Mesendoderm (in vitro differentiated cells): ENCODE data around the gene MBNL2.

Experiments used
- DNase-seq: peaks from one replicate; pipeline ENCODE4 v3.0.0; 2013
- H2AK5ac ChIP-seq: 2 replicates; pipeline ENCODE4 v1.6.1; 2013; ENCODE audit warnings: low read length, inconsistent platforms
- H2BK120ac ChIP-seq: 2 replicates; pipeline ENCODE4 v1.6.1; 2013; ENCODE audit warnings: low read depth, mild to moderate bottlenecking, low read length, moderate library complexity, mixed read lengths
- H2BK15ac ChIP-seq: replicated peaks from 2 replicates; pipeline ENCODE4 v1.6.1; 2013; ENCODE audit warnings: low read depth, mild to moderate bottlenecking, moderate library complexity
- H2BK5ac ChIP-seq: 2 replicates; pipeline ENCODE4 v1.6.1; 2013; ENCODE audit warnings: low read length, inconsistent platforms
- H3K18ac ChIP-seq: 2 replicates; pipeline ENCODE4 v1.6.1; 2013; ENCODE audit warnings: mild to moderate bottlenecking, low read length, mixed read lengths
- H3K23ac ChIP-seq: one replicate; pipeline ENCODE4 v1.6.1; 2013; ENCODE audit warnings: low read length
- H3K27ac ChIP-seq: 2 replicates; pipeline ENCODE4 v1.5.1; 2013; ENCODE audit warnings: low read depth, mild to moderate bottlenecking, inconsistent platforms, low read length, moderate library complexity
- H3K27me3 ChIP-seq: 2 replicates; pipeline ENCODE4 v1.6.1; 2013; ENCODE audit warnings: low read length, control low read depth, mild to moderate bottlenecking, inconsistent platforms; ENCODE audit not compliant: insufficient read depth, poor library complexity
- H3K36me3 ChIP-seq: 2 replicates; pipeline ENCODE4 v1.6.1; 2013; ENCODE audit warnings: low read length, inconsistent platforms; ENCODE audit not compliant: control insufficient read depth, insufficient read depth
- H3K4ac ChIP-seq: one replicate; pipeline ENCODE4 v1.6.1; 2013; ENCODE audit warnings: low read depth, mild to moderate bottlenecking, low read length, moderate library complexity
- H3K4me1 ChIP-seq: 2 replicates; pipeline ENCODE4 v1.6.1; 2013; ENCODE audit warnings: low read depth, low read length, inconsistent platforms; ENCODE audit not compliant: control insufficient read depth
- H3K4me2 ChIP-seq: 2 replicates; pipeline ENCODE4 v1.6.1; 2013; ENCODE audit warnings: low read length
- H3K4me3 ChIP-seq: 2 replicates; pipeline ENCODE4 v1.5.1; 2013; ENCODE audit warnings: mild to moderate bottlenecking, low read length
- H3K56ac ChIP-seq: one replicate; pipeline ENCODE4 v1.6.1; 2013; ENCODE audit warnings: low read length
- H3K79me1 ChIP-seq: 2 replicates; pipeline ENCODE4 v1.6.1; 2013; ENCODE audit warnings: low read length, inconsistent platforms
- H3K79me2 ChIP-seq: 2 replicates; pipeline ENCODE4 v1.6.1; 2013; ENCODE audit warnings: mild to moderate bottlenecking, low read length; ENCODE audit not compliant: control insufficient read depth, insufficient read depth
- H3K9ac ChIP-seq: 2 replicates; pipeline ENCODE4 v1.6.1; 2013; ENCODE audit warnings: low read length, inconsistent platforms
- H4K5ac ChIP-seq: one replicate; pipeline ENCODE4 v1.6.1; 2013; ENCODE audit warnings: low read length
- H4K8ac ChIP-seq: one replicate; pipeline ENCODE4 v1.6.1; 2013; ENCODE audit warnings: low read depth, mild to moderate bottlenecking, control low read depth, low read length, moderate library complexity
- WGBS: extraction: QIAGEN DNeasy Blood & Tissue Kit; methylation state at CpG from one replicate; pipeline ENCODE4 v1.1.7; 2013; ENCODE audit warnings: low lambda C conversion rate, missing lambda C conversion rate; ENCODE audit not compliant: insufficient coverage; ENCODE audit errors: extremely low coverage; 5-methylcytosine and 5-hydroxymethylcytosine counted together

Gene MBNL2

DNA sequence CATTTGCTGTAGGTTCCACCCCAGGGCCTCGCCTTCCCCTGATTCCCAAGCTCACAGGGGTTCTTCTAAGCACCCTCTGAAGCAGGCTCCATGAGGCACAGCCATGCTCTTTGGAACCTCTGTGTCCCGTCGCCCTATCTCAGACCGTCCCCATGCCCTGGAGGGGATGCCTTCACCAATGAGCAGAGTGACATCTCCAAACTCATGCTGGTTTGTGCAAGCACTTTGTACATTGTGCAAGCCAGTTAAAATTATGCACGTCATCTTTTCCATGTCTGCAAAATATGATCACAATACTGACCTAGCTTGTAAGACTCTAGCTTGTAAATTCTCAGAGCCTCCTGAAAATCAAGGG is 165.3 kb downstream of the MBNL2 start:
- Histone ChIP-seq H4K5ac (no peak overlapping the region), H3K23ac (no peak overlapping the region), H3K27ac (no peak overlapping the region), H3K36me3 (no peaks in the 10 kb centered on the region), H2AK5ac (no peak overlapping the region), H4K8ac (no peak overlapping the region), H3K79me1 (no peaks in the 10 kb centered on the region), H3K4me2 (no peak overlapping the region), H2BK120ac (no peak overlapping the region), H3K4ac (no peak overlapping the region), H3K18ac (no peak overlapping the region), H3K4me1 (no peaks in the 10 kb centered on the region), H3K27me3 (no peaks in the 10 kb centered on the region), H3K56ac (no peak overlapping the region), H3K79me2 (no peaks in the 10 kb centered on the region), H2BK5ac (no peak overlapping the region), H2BK15ac (no peak overlapping the region), H3K9ac (no peak overlapping the region), H3K4me3 (no peak overlapping the region)
- no CpG with 5 or more reads among the region's 5 CpGs for whole genome bisulfite sequencing
- no peak for DNase-seq

DNA sequence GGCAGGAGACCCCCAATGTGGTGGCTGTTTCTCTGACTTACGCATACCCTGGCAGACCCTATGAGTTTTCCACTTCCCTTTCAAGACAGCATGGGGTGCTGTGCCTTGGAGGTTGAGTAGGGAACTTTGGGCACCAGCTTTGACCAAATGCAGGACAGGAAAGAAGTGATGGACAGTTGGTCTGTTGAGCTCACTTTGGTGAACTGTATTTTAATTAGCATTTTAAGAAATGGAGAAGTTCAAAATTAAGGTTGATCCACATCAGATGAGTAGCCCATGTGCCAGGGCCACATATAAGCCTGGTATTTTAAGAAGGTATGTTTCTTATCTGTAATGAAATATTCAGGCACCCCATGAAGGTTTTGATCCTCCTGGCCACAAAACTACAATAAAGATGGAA is 165.8 kb downstream of the MBNL2 start:
- Histone ChIP-seq H3K27ac (no peak overlapping the region), H3K4me3 (no peak overlapping the region), H3K36me3 (no peaks in the 10 kb centered on the region), H3K4me2 (no peak overlapping the region), H3K23ac (no peak overlapping the region), H2BK5ac (no peak overlapping the region), H3K4ac (no peak overlapping the region), H3K4me1 (no peaks in the 10 kb centered on the region), H2BK120ac (no peak overlapping the region), H3K56ac (no peak overlapping the region), H3K79me1 (no peaks in the 10 kb centered on the region), H3K27me3 (no peaks in the 10 kb centered on the region), H3K9ac (no peak overlapping the region), H3K18ac (no peak overlapping the region), H2AK5ac (no peak overlapping the region), H4K5ac (no peak overlapping the region), H3K79me2 (no peaks in the 10 kb centered on the region), H2BK15ac (no peak overlapping the region), H4K8ac (no peak overlapping the region)
- no CpG with 5 or more reads among the region's 1 CpG for whole genome bisulfite sequencing
- no peak for DNase-seq

DNA sequence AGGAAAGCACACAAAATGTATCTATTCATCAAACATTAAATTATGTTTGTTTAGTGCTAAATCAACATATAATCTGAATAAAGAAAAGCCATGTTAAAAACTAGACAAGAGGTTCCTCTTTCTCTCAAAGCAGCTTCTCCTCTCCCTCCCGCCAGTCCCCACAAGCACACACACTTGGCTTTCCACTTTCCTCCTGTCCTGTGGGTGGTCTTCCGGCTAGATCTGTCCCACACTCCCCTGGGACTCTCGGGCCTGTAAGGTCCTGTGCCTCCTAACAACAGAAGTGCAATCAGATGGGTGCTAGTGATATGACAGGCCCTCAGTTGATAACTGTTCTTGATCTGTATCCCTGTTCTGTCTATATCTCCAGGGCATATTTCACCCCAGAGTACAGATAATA is 166.2 kb downstream of the MBNL2 start:
- no peak overlapping the region for H3K18ac ChIP-seq

DNA sequence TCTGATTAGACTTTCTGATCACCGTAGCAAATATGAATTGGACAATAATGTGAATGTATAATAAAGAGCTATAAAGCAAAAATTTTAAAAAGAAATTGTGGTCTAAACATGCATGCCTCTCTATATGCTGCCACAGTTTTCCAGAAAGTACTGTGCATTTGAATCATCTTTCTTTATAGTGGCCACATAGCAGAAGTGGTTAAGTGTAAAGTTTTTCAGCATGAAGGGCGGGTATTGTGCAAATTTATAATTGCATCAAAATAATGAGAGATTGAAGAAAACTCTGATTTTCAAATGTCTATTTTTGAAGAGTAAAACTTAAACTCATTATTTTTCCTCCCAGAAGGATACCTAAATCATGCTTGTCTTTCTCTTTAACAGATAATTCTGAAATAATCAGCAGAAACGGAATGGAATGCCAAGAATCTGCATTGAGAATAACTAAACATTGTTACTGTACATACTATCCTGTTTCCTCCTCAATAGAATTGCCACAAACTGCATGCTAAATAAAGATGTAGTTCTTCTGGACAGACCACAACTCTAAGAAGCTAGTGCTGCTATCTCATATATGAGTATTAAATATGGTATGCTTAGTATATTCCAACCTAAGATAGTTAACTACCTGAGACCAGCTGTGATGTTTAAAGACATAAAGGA is 168.9 kb downstream of the MBNL2 start:
- Histone ChIP-seq H2BK5ac (no peak overlapping the region), H3K4me3 (no peak overlapping the region), H3K23ac (no peak overlapping the region), H2AK5ac (no peak overlapping the region), H3K79me1 (no peaks in the 10 kb centered on the region), H2BK15ac (no peak overlapping the region), H3K56ac (no peak overlapping the region), H3K27me3 (no peaks in the 10 kb centered on the region), H4K8ac (no peak overlapping the region), H3K79me2 (no peaks in the 10 kb centered on the region), H3K4ac (no peak overlapping the region), H3K36me3 (no peaks in the 10 kb centered on the region), H3K27ac (no peak overlapping the region), H3K18ac (no peak overlapping the region), H3K4me2 (no peak overlapping the region), H3K9ac (no peak overlapping the region), H4K5ac (no peak overlapping the region), H2BK120ac (no peak overlapping the region), H3K4me1 (no peaks in the 10 kb centered on the region)
- no CpG with 5 or more reads among the region's 3 CpGs for WGBS
- DNase-seq = no peak

More for the DNA sequence above, 166.2 kb downstream of the MBNL2 start:
- H3K36me3 ChIP-seq = no peaks in the 10 kb centered on the region
- WGBS = no CpG with 5 or more reads among the region's 3 CpGs
- no peak overlapping the region for H3K23ac ChIP-seq
- no peak overlapping the region for H2BK120ac ChIP-seq
- no peak overlapping the region for H3K9ac ChIP-seq
- H2BK15ac ChIP-seq = no peak overlapping the region
- no peak overlapping the region for H3K4me3 ChIP-seq
- no peaks in the 10 kb centered on the region for H3K4me1 ChIP-seq
- no peak overlapping the region for H2BK5ac ChIP-seq
- no peak overlapping the region for H3K4ac ChIP-seq
- no peak overlapping the region for H3K56ac ChIP-seq
- H4K8ac ChIP-seq = no peak overlapping the region
- no peaks in the 10 kb centered on the region for H3K27me3 ChIP-seq
- no peak overlapping the region for H2AK5ac ChIP-seq
- no peak overlapping the region for H3K27ac ChIP-seq
- H3K4me2 ChIP-seq = no peak overlapping the region
- H3K79me2 ChIP-seq = no peaks in the 10 kb centered on the region
- H3K79me1 ChIP-seq = no peaks in the 10 kb centered on the region
- no peak overlapping the region for H4K5ac ChIP-seq
- no peak for DNase-seq

DNA sequence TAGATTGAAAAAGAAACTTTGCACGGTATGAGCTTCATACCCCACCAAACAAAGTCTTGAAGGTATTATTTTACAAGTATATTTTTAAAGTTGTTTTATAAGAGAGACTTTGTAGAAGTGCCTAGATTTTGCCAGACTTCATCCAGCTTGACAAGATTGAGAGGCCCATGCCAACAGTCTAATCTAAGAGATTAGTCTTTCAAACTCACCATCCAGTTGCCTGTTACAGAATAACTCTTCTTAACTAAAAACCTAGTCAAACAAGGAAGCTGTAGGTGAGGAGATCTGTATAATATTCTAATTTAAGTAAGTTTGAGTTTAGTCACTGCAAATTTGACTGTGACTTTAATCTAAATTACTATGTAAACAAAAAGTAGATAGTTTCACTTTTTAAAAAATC is 169.9 kb downstream of the MBNL2 start:
- Histone ChIP-seq H3K4me1 (no peaks in the 10 kb centered on the region), H3K79me1 (no peaks in the 10 kb centered on the region), H3K79me2 (no peaks in the 10 kb centered on the region), H4K8ac (no peak overlapping the region), H3K27me3 (no peaks in the 10 kb centered on the region), H3K4ac (no peak overlapping the region), H3K4me2 (no peak overlapping the region), H3K27ac (no peak overlapping the region), H2BK5ac (no peak overlapping the region), H2AK5ac (no peak overlapping the region), H2BK120ac (no peak overlapping the region), H3K36me3 (no peaks in the 10 kb centered on the region), H3K23ac (no peak overlapping the region), H3K9ac (no peak overlapping the region), H3K4me3 (no peak overlapping the region), H4K5ac (no peak overlapping the region), H3K18ac (no peak overlapping the region), H2BK15ac (no peak overlapping the region), H3K56ac (no peak overlapping the region)
- DNase-seq = no peak
- WGBS = no CpG with 5 or more reads among the region's 1 CpG

GRCh38 chr13:97394542-97394941 is 172.4 kb downstream of the MBNL2 start:
- H3K27me3 ChIP-seq = no peaks in the 10 kb centered on the region
- no peak overlapping the region for H3K9ac ChIP-seq
- H4K5ac ChIP-seq = no peak overlapping the region
- H3K4ac ChIP-seq = no peak overlapping the region
- no peak overlapping the region for H3K56ac ChIP-seq
- DNase-seq = no peak
- no peak overlapping the region for H3K4me2 ChIP-seq
- H2BK120ac ChIP-seq = no peak overlapping the region
- H3K27ac ChIP-seq = no peak overlapping the region
- no peak overlapping the region for H3K18ac ChIP-seq
- no peak overlapping the region for H3K23ac ChIP-seq
- H2AK5ac ChIP-seq = no peak overlapping the region
- no peaks in the 10 kb centered on the region for H3K36me3 ChIP-seq
- H3K79me1 ChIP-seq = no peaks in the 10 kb centered on the region
- H3K4me3 ChIP-seq = no peak overlapping the region
- H2BK15ac ChIP-seq = no peak overlapping the region
- no peaks in the 10 kb centered on the region for H3K4me1 ChIP-seq
- no peaks in the 10 kb centered on the region for H3K79me2 ChIP-seq
- no peak overlapping the region for H4K8ac ChIP-seq
- H2BK5ac ChIP-seq = no peak overlapping the region
